Measurements from ENCODE around the gene TCEANC2. TPM values are rescaled to one million over a fixed set of nuclear protein-coding genes. Genes with fewer than 3 reads are reported as not detected.

Gene TCEANC2
- polyA plus RNA-seq, 3 donors, result 7.7 to 9.2 (median 8.5) TPM

GRCh38 chr1:54122135-54122751 is 68.8 kb downstream of the TCEANC2 start:
- no peak for DNase-seq (ENCODE audit: extremely low read depth in 1 of 11, low read depth in 9 of 11, low spot score in 4 of 11)

- no peak for DNase-seq (ENCODE audit: extremely low read depth in 1 of 11, low read depth in 9 of 11, low spot score in 4 of 11)
Observed at GRCh38 chr1:54122992-54123391, 69.6 kb downstream of the TCEANC2 start.

GRCh38 chr1:54124472-54124871 is 71.1 kb downstream of the TCEANC2 start:
- no peak for DNase-seq (ENCODE audit: extremely low read depth in 1 of 11, low read depth in 9 of 11, low spot score in 4 of 11)

GRCh38 chr1:54124906-54125305 is 71.5 kb downstream of the TCEANC2 start:
- no peak for DNase-seq (ENCODE audit: extremely low read depth in 1 of 11, low read depth in 9 of 11, low spot score in 4 of 11)

GRCh38 chr1:54125386-54126070 is 72.1 kb downstream of the TCEANC2 start:
- no peak for DNase-seq (ENCODE audit: extremely low read depth in 1 of 11, low read depth in 9 of 11, low spot score in 4 of 11)

- no peak for DNase-seq (ENCODE audit: extremely low read depth in 1 of 11, low read depth in 9 of 11, low spot score in 4 of 11)
Observed at GRCh38 chr1:54126271-54126815, 72.9 kb downstream of the TCEANC2 start.

- DNase-seq (ENCODE audit: extremely low read depth in 1 of 11, low read depth in 9 of 11, low spot score in 4 of 11), result no peak
Observed at GRCh38 chr1:54127594-54128300, 74.3 kb downstream of the TCEANC2 start.

- no peak for DNase-seq (ENCODE audit: extremely low read depth in 1 of 11, low read depth in 9 of 11, low spot score in 4 of 11)
Observed at GRCh38 chr1:54129858-54130257, 76.5 kb downstream of the TCEANC2 start.

- DNase-seq (ENCODE audit: extremely low read depth in 1 of 11, low read depth in 9 of 11, low spot score in 4 of 11), result no peak
Observed at GRCh38 chr1:54131419-54131818, 78.0 kb downstream of the TCEANC2 start.

- no peak for DNase-seq (ENCODE audit: extremely low read depth in 1 of 11, low read depth in 9 of 11, low spot score in 4 of 11)
Observed at GRCh38 chr1:54132495-54132894, 79.1 kb downstream of the TCEANC2 start.

GRCh38 chr1:54134295-54134694 is 80.9 kb downstream of the TCEANC2 start:
- no peak for DNase-seq (ENCODE audit: extremely low read depth in 1 of 11, low read depth in 9 of 11, low spot score in 4 of 11)

GRCh38 chr1:54135436-54136120 is 82.2 kb downstream of the TCEANC2 start:
- no peak for DNase-seq (ENCODE audit: extremely low read depth in 1 of 11, low read depth in 9 of 11, low spot score in 4 of 11)

- DNase-seq (ENCODE audit: extremely low read depth in 1 of 11, low read depth in 9 of 11, low spot score in 4 of 11), result no peak
Observed at GRCh38 chr1:54136269-54136896, 83.0 kb downstream of the TCEANC2 start.

GRCh38 chr1:54136963-54137533 is 83.6 kb downstream of the TCEANC2 start:
- no peak for DNase-seq (ENCODE audit: extremely low read depth in 1 of 11, low read depth in 9 of 11, low spot score in 4 of 11)

GRCh38 chr1:54137534-54138061 is 84.2 kb downstream of the TCEANC2 start:
- peak in 3 of 11 donors; percentile 36 to 51 (median 44) for DNase-seq (ENCODE audit: extremely low read depth in 1 of 11, low read depth in 9 of 11, low spot score in 4 of 11)

GRCh38 chr1:54138994-54139393 is 85.6 kb downstream of the TCEANC2 start:
- DNase-seq (ENCODE audit: extremely low read depth in 1 of 11, low read depth in 9 of 11, low spot score in 4 of 11), result no peak

- no peak for DNase-seq (ENCODE audit: extremely low read depth in 1 of 11, low read depth in 9 of 11, low spot score in 4 of 11)
Observed at GRCh38 chr1:54139711-54140110, 86.3 kb downstream of the TCEANC2 start.

- DNase-seq (ENCODE audit: extremely low read depth in 1 of 11, low read depth in 9 of 11, low spot score in 4 of 11), result no peak
Observed at GRCh38 chr1:54142146-54142900, 88.9 kb downstream of the TCEANC2 start.

Measured in renal cortex interstitium (tissue), 11 donors.